GM19397 (cell line): Measurements from ENCODE around the gene CCSER1.
"Not testable (repeated sequence)": the region's sequence is repeated elsewhere in the genome, so short reads cannot be mapped to it uniquely, and the experiment has no call there.

ENCODE experiments used
- ATAC-seq: cut with Tn5 transposase; IDR thresholded peaks from one replicate; pipeline ENCODE4 v1.9.1; 2021; ENCODE audit warnings: mild to moderate bottlenecking, moderate library complexity; ENCODE audit not compliant: unreplicated experiment

The CCSER1 gene

DNA sequence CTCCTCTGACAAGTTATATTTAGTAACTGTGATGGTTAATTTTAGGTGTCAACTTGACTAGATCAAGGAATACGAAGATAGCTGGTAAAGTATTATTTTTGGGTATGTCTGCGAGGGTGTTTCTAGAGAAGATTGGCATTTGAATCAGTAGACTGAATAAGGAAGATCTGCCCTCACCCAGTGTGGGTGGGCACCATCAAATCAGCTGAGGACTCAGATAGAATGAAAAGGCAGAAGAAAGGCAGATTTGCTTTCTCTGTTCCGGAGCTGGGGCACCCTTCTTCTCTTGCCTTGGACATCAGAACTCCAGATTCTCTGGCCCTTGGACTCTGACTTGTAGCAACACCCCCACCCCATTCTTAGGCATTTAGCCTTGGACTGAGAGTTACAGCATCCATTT is 981.6 kb downstream of the CCSER1 start:
- ATAC-seq: no peak

DNA sequence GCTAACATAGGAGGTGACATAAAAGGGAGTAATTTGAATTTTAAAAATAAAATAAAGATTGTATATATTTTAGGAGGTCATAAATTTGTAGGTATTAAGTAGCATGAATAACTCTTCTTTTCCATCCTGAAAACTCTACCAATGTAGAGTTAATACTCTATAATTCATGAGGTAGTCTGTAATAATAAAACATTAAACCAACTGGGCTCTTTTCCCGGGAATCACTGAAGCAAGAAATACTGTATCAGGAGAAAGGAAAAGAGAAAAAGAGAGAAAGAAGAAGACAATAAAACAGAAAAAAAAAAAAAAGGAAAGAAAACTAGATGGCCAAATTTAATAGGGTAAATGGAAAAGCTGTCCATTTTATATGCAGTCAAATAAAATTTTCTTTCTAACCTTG is 984.4 kb downstream of the CCSER1 start:
- no peak for ATAC-seq

GRCh38 chr4:91113130-91113706 is 986.0 kb downstream of the CCSER1 start:
- ATAC-seq: peak; percentile 57

DNA sequence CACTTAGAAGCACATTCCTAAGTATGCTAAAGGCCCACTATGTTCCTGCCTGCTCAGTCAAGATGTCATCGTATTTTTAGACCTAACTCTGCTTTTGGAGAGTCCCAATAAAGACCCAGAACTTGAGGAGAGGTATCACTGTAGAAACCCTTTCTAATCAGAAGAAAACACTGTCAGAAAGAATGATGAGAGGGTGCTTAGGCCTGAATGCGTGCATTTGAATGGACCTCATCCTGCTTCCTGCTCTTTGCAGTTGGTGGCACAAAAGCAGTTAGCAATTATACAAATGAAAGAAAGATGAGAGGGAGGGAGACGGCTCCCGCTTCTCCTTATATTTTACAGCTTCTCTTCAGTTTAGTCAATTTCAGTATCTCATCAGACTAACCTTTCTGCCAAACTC is 987.2 kb downstream of the CCSER1 start:
- ATAC-seq: no peak

GRCh38 chr4:91116861-91117260 is 989.7 kb downstream of the CCSER1 start:
- no peak for ATAC-seq

DNA sequence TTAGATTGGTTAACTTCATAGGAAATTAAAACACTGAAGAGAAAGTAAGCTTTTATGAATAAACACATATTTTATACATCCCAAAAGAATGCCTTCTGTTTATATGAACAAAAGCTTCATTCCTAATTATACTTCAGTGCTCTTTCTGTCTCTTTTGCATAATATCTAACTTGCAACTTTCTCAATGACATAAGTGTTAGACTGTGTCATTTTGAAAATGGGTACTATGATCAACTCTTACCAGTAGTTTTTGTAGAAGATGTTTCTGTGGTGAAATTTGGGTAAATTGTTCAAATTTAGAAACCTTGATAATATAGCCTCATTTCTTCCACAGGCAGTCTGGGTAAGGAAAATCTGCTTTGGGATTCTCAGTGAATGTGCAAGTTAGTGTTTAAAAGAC is 991.4 kb downstream of the CCSER1 start:
- peak; percentile 70 for ATAC-seq

DNA sequence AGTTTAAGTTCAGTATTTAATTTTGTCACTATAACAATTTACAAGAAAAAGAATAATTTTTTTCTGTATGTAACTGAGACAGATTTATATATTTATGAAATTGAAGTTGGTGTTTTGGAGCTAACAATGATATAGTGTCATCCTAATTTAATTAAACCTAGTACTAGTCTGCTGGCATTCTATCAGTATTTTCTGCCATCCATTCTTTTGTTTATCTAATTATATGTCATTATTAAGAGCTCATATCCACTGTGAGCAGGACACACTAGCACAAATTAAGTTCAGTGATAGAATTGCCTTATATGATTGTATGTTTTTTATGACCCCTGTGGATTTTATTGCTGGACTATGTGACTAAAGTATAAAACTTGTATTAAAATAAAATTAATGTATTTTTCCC is 996.5 kb downstream of the CCSER1 start:
- no peak for ATAC-seq

DNA sequence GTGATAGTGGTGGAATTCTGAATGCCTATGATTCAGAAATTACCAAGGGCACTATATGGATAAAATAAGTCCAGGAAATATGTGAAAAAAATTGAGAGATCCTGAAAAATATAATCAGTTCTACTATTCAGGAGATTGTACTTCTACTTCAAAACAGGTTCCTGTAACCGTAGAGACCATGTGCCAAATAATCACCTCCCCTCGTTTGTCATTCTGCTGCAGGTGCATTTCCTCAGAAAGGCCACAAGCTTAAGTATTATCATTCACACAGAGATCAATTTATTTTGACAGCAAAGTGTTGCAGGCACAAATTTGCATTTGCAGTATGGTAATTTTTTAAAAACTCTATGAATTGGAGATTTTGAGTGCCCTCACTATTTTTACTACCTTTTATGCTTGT is 1000.0 kb downstream of the CCSER1 start:
- ATAC-seq: no peak

DNA sequence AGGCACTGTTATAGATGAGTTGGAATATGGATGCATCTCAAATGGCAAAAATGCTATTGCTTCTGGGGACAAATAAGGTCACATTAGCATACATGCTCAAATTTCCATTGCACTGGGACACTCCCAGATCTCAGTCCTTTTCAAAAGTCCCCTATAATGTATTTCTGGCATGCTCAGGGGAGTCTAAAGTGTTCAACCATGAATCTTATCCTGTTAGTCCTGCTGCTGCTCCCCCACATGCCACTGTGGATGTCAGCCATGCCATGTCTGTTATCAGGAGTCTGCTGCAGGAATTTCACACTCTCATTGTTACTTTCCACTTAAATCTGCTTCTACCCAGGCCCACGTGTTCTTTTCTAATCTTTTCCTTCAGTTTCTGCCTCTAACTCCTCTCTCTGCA is 1000.6 kb downstream of the CCSER1 start:
- no peak for ATAC-seq

- no peak for ATAC-seq
These were observed 1001.3 kb downstream of the CCSER1 start for GRCh38 chr4:91128519-91128918.

- no peak for ATAC-seq
These were observed 1019.9 kb downstream of the CCSER1 start for GRCh38 chr4:91147067-91147466.

- ATAC-seq: not testable (repeated sequence)
These were observed 1026.8 kb downstream of the CCSER1 start for GRCh38 chr4:91154041-91154440.

DNA sequence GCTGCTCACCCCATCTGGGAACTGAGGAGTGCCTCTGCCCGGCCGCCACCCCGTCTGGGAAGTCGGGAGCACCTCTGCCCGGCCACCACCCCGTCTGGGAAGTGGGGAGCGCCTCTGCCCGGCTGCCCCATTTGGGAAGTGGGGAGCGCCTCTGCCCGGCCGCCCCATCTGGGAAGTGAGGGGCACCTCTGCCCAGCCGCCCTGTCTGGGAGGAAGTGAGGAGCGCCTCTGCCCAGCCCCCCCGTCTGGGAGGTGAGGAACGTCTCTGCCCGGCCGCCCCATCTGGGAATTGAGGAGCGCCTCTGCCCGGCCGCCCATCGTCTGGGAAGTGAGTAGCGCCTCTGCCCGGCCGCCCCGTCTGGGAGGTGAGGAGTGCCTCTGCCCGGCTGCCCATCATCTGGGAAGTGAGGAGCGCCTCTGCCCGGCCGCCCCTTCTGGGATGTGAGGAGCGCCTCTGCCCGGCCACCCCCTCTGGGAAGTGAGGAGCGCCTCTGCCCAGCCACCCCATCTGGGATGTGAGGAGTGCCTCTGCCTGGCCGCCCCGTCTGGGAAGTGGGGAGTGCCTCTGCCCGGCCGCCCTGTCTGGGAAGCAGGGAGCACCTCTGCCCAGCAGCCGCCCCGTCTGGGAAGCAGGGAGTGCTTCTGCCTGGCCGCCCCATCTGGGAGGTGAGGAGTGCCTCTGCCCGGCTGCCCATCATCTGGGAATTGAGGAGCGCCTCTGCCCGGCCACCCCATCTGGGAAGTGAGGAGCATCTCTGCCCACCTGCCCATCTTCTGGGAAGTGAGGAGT is 1040.9 kb downstream of the CCSER1 start:
- ATAC-seq: not testable (repeated sequence)

DNA sequence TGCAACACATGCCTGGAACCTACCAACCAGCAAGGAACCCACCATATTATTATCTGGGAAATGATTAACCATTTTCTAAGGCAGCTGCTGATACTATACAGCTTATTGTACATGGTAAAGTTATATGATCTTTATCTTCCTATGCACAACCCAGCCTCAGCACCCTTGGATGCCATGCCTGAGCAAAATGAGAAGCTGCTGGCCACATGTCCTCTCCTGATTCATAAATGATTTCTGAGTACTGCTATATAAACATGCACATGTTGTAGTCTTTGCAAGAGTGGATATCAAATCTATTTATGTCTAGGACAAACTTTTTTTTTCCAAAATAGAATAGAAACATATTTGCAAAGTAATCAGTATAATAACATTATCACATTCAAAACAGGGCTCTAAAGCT is 1043.6 kb downstream of the CCSER1 start:
- ATAC-seq: no peak

GRCh38 chr4:91171217-91171616 is 1044.0 kb downstream of the CCSER1 start:
- no peak for ATAC-seq

DNA sequence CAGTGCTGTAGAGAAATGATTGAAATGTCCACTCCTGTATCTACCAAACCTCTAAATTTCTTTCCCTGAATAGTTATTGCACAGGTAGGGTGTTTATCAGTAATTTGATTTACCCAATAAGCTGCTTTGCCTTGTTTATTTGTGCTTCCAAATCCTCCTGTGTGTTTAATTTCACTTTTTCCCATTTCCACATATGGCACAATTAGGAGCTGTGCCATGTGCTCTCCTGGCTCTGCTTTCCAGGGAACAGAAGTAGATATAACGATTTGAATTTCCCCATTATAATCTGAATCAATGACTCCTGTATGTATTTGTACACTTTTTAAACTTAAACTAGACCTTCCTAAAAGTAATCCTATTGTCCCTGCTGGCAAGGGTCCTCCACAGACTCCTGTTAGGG is 1057.9 kb downstream of the CCSER1 start:
- not testable (repeated sequence) for ATAC-seq

- ATAC-seq: no peak
These were observed 1071.8 kb downstream of the CCSER1 start for GRCh38 chr4:91198951-91199350.

DNA sequence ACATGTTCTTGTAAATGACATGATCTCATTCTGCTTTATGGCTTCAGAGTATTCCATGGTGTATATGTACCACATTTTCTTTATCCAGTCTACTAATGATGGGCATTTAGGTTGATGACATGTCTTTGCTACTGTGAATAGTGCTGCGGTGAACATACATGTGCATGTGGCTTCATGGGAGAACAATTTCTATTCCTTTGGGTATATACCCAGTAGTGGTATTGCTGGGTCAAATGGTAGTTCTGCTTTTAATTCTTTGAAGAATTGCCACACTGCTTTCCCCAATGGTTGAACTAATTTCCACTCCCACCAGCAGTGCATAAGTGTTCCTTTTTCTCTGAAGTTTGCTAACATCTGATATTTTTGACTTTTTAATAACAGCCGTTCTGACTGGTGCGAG is 1080.3 kb downstream of the CCSER1 start:
- no peak for ATAC-seq

- no peak for ATAC-seq
These were observed 1085.0 kb downstream of the CCSER1 start for GRCh38 chr4:91212211-91212610.

DNA sequence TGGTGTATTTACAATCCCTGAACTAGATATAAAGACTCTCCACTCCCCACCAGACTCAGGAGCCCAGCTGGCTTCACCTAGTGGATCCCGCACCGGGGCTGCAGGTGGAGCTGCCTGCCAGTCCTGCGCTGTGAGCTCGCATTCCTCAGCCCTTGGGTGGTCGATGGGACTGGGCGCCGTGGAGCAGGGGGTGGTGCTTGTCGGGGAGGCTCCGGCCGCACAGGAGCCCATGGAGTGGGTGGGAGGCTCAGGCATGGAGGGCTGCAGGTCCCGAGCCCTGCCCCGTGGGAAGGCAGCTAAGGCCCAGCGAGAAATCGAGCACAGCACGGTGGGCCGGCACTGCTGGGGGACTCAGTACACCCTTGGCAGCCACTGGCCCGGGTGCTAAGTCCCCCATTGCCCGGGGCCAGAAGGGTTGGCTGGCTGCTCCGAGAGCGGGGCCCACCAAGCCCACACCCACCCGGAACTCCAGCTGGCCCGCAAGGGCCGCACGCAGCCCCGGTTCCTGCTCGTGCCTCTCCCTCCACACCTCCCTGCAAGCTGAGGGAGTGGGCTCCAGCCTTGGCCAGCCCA is 1090.7 kb downstream of the CCSER1 start:
- not testable (repeated sequence) for ATAC-seq

GRCh38 chr4:91220315-91220714 is 1093.1 kb downstream of the CCSER1 start:
- no peak for ATAC-seq

- ATAC-seq: no peak
These were observed 1094.8 kb downstream of the CCSER1 start for GRCh38 chr4:91222014-91222413.
